ENCODE measurements around the gene MGRN1.

GRCh38 chr16:4709481-4709880, 84.9 kb downstream of the MGRN1 start:
- TF ChIP-seq CTCF (conservative IDR thresholded peaks at IDR 0.05 in 1 of 2, IDR thresholded peaks at IDR 0.05 in 1 of 2; ENCODE audit: extremely low read depth in 1 of 2, insufficient read depth in 1 of 2, low read depth in 1 of 2, low read length in 2 of 2), result no peak
- no peak for TF ChIP-seq EZH2 (IDR thresholded peaks at IDR 0.05; ENCODE audit: borderline replicate concordance, low read length)

Data from mammary epithelial cell (primary cell).